CD4-positive, alpha-beta T cell treated with Interleukin-4 for 1 hour (primary cell): Measurements from ENCODE around the gene CMPK1.
"Not testable (repeated sequence)": the region's sequence is repeated elsewhere in the genome, so short reads cannot be mapped to it uniquely, and the experiment has no call there.

ENCODE experiments used
- DNase-seq, 2 donors: peaks; one replicate each; pipeline ENCODE4 v3.0.0-alpha.2; 2020 to 2022

Gene CMPK1, protein sequence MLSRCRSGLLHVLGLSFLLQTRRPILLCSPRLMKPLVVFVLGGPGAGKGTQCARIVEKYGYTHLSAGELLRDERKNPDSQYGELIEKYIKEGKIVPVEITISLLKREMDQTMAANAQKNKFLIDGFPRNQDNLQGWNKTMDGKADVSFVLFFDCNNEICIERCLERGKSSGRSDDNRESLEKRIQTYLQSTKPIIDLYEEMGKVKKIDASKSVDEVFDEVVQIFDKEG

DNA sequence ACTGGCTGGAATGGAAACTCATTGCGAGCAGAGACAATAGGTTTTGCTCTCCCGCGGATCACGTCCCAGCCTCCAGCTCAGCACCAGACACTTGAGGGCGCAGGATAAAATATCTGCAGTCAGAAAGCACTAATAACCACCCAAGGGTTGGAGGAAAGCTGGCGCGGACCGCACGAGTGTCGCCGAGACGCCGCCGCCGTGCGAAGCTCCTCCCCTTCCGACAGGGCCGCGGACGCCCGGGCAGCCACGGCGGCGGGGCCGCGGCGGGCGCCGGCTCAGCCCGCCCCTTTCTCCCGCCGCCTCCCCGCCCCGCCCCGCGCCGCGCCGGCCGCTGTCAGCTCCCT is at the start of gene CMPK1:
TSS of gene CMPK1 (plus strand) at position 213 of the 344 bp plus-strand sequence. CDS start 156 bp downstream, outside the sequence.
- peak; percentile 76 to 83 for DNase-seq

DNA sequence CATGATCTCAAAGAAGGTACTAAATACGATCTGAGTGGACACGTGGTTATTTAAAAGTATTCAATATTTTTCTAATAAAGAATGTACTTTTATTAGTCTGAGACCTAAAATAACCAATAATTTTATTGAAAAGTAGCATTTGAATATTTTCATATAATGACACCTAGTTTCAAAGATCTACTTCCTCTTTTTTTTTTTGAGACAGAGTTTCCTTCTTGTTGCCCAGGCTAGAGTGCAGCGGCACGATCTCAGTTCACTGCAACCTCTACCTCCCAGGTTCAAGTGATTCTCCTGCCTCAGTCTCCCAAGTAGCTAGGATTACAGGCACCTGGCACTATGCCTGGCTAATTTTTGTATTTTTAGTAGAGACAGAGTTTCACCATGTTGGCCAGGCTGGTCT is 45.5 kb upstream of the CMPK1 start:
- not testable (repeated sequence) for DNase-seq

DNA sequence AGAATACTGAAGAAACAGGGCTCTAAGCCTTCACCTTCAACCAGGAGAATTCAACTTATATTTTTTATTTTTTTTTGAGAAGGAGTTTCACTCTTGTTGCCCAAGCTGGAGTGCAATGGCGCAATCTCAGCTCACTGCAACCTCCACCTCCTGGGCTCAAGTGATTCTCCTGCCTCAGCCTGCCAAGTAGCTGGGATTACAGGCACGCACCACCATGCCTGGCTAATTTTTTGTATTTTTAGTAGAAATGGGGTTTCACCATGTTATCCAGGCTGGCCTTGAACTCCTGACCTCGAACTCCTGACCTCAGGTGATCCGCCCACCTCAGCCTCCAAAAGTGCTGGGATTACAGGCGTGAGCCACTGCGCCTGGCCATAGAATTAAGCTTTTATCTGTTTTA is 38.7 kb upstream of the CMPK1 start:
- not testable (repeated sequence) for DNase-seq

DNA sequence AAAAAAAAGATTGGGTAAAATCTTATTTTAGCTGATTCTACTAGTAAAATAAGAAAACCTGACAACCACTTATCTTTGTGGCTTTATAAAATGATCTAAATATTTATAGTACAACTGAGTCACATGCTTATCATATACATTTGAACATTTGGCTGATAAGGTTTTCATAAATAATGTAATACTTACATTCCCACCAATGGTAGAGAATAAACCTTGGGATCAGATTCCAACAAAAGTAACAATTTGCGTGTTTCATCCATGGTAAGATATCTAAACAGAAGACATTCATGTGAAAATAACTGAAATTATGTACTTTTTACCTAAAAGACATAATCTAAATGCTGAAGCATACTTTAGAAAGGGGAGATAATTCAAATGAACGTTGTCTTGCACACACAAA is 38.0 kb upstream of the CMPK1 start:
- no peak for DNase-seq

DNA sequence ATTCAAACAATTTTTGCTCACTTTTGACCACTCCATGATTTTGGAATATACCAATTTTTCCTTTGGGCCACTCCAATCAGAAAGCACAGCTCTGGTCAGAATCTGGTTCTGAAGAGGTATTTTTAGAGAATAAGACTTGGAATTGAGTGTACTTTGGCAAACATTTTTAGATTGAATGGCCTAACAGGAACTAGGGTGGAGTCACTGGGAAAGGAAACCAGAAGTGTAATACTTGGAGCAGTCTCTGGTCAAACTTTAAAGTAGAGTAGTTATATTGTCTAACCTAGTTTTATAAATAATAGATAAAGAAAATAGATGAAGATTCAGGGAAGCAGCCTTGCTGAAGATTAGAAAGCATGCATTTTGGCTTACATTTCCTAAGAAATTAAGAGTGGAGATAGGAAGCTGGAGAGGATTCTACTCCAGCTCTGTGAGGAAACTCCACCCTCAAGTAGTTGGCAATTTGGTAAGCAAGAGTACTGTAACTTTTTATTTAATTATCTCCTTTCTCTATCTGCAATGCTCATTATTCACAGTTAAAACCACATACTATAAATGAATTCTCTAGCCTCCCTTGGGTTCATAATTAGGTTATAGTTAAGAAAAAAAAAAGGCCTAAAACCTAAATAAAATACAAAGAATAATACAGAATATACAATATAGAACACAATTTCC is 35.4 kb upstream of the CMPK1 start:
- DNase-seq, result no peak

DNA sequence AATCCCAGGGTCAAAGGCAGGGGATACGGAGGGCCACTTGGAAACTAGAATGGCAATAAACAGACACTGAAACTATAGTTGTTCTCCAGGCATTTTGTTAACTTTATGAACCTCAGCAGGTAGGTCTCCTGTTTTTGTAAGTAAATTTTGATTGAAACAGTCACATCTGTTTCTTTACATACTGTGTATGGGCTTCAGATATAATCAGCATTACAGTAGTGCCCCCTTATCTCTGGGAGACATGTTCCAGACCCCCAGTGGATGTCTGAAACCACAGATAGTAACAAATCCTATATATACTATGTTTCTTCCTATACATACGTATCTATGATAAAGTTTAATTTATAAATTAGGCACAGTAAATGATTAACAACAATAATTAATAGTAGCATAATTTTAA is 31.1 kb upstream of the CMPK1 start:
- DNase-seq, result no peak

DNA sequence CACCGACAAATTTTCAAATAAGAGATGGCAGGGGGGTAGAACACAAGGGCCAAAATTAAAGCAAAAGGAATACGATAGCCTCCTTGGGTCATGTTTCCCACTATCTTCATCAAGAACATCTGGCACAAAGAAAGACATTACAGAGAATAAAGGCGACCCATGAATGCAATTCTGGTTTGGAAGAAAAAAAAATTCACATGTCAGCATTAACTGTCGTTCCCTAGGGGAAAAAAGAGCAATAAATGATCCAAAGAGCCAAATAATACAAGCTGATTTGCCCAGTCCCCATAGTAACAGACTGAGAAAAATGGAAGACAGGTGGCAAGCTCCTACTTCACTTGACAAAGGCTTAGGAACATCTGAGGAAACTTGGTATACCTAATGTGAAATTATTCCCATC is 24.2 kb upstream of the CMPK1 start:
- no peak for DNase-seq

DNA sequence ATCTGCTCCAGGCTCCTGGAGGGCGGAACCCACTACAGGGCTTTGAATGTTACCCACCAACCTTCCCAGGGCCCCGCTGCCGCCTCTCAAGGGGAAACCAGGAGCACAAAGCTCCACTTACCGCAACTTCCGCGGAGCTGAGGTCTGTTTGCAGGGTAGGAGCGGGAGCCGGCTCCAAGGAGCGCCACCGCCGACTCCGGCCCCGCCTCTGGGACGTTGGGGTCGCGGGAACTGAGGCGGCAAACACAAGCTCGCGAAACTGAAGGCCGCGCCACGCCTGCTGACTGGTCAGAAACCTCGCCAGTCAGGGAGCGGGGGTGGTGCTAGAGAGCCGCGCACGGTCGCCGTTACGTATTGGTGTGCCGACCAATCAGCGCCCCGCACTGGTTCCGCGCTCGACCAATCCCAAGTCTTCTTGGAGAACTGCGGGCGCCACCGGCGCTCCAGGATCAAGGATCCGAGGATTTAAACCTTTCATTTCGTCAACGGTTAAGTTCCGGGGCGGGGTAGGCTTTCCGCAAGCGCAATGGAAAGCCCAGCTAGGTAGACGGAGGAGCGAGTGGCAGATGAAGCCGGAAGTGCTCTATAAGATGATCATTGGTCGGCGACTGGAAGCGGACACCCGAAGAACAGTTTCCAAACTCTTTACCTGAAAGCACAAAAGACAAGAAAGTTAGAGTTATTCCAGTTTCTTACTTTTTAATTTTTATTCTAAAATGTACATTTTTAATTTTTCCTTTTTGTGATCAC is 19.5 kb upstream of the CMPK1 start, which contains the start of gene STIL:
TSS of gene STIL (minus strand) at position 233 of the 750 bp plus-strand sequence. CDS start 3,828 bp downstream, outside the sequence.
- DNase-seq, result peak; percentile 98

DNA sequence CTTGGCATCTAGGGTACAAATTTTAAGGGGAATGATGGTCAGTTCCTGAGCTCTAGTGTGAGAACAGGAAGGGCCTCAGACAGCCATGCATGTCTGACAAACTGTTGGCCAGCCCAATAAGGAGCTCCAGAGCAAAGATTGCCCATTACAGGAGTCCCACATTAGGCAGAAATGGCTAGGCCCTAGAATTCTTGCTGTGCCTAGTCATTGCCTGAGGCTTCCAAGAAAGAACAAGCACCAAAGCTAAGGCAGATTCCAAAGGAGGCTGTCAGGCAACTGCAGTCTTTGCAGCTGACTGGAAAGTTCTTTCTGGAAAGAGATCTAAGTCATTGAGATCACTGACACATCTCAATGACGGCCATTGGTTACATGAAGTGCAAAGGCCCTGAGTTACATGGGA is 15.7 kb upstream of the CMPK1 start:
- DNase-seq, result no peak

DNA sequence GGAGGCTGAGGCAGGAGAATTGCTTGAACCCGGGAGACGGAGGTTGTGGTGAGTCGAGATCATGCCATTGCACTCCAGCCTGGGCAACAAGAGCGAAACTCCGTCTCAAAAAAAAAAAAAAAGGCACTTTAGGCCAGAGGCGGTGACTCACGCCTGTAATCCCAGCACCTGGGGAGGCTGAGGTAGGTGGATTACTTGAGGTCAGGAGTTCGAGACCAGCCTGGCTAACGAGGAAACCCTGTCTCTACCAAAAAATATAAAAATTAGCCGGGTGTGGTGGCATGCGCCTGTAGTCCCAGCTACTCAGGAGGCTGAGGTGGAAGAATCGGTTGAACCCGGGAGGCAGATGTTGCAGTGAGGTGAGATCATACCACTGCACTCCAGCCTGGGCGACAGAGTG is 13.6 kb upstream of the CMPK1 start:
- DNase-seq, result not testable (repeated sequence)

DNA sequence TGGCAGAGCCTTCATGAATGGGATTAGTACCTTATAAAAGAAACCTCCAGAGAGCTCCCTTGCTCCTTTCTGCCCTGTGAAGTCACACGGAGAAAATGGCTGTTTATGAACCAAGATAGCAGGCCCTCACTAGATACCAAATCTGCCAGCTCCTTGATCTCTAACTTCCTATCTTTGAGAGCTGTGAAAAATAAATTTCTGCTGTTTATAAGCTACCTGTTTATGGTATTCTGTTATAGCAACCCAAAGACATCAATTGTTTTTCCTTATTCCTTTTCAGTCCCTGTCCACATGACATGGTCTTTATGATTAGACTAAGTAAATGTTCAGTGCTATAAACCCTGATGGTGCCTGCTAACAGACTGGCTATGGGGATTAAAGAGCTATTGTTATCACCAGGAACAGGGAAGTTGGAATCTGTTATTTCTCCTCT is 10.0 kb upstream of the CMPK1 start:
- DNase-seq, result no peak

DNA sequence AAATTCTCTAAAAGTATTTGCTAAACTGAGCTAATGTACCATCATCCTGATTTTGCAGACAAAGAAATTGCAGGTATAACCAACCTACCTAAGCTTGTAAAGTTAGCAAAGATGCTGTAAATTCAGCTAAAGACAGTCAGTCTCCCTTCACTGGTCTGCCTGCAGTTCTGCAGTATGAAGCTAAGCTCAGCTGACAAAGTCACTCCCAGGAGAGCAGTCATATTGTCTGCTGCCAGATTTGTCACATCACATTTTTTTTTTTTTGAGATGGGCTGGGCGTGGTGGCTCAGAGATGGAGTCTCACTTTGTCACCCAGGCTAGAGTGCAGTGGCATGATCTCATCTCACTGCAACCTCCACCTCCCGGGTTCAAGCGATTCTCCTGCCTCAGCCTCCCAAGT is 8.9 kb upstream of the CMPK1 start:
- DNase-seq, result no peak

DNA sequence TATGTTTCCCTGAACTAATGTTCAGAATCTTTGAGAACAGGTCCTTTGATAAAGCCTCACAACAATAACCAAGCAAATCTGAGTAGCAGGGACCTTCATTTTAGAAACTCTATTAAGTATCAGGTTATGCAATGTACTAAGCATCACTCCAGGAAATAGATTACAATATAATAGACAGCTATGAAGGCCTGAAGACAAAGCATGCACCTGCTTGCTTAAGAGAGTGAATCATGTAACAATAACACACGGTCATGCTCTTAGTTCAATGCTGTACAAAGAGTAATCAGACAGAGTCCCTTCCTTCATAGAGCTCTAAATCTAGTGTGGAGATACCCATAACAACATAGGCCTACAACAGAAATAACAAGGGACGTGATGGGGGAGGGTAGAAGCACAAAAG is 8.1 kb upstream of the CMPK1 start:
- DNase-seq, result no peak

DNA sequence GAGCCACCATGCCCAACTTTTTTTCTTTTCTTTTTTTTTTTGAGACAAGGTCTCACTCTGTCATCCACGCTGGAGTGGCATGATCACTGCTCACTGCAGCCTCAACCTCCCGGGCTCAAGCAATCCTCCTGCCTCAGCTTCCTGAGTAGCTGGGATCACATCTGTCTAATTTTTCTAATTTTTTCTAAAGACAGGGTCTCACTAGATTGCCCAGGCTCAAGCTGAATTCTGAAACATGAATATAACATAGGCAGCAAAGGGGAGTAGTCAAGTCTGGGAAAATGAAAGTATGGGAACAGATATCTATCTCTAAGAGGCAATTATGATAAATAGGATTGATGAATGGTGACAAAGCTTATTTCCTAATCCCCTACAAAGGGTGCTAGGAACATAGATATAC is 7.3 kb upstream of the CMPK1 start:
- no peak for DNase-seq

DNA sequence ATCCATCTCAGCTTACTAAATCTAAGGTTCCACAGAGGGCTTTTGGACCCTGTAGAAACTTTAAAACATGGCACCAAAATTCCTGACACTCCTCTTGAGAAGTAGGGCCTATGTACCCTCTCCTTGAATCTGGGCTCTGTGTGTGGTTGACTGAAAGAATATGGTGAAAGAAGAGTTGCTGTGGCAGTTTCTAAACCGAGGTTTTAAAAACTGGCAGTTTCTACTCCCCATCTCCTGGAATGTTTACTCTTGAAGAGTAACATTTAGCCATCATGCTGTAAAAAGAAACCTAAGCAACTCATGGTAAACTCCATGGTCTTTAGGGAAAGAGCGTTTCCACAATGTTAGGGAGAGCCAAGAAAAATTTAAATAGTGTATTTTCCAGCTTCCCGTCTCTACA is 4.6 kb upstream of the CMPK1 start:
- no peak for DNase-seq

DNA sequence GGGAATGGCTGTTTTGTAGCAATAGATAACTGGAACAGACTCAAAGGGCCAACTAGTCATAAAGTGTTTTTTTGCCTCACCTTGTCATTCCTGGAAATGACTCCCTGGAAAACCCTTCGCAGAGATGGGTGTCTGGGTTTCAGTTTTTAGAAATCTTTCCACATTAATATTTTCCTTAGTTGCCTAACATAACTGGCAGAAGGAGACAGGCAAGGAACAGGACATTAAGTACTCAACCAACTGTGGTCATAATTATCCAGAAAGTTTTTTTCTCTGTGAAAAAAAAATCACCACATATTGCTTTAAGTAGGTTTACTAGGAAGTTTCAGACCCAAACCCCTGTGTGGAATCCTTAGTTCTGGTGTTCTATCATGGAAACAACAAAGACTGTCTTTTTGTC is 3.4 kb upstream of the CMPK1 start:
- no peak for DNase-seq

DNA sequence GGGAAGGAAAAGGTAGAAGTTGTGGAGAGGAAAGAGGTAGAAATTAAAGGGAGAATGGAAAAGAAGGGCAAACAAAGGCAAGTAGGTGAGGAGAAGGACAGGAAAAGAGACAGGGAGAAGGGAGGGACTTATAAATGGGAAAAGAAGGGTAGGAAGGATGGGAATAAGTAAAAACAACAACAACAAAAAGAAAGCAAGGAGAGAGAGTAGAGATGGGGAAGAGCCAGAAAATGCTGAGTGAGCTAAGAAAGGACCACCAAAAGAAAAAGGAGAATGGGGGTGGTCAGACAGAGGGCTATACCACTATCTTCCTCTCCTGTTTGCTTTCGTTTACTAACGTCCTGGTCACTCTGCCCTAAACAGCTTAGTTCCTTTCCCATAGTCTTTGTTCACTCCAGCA is 1.7 kb upstream of the CMPK1 start:
- DNase-seq, result no peak

DNA sequence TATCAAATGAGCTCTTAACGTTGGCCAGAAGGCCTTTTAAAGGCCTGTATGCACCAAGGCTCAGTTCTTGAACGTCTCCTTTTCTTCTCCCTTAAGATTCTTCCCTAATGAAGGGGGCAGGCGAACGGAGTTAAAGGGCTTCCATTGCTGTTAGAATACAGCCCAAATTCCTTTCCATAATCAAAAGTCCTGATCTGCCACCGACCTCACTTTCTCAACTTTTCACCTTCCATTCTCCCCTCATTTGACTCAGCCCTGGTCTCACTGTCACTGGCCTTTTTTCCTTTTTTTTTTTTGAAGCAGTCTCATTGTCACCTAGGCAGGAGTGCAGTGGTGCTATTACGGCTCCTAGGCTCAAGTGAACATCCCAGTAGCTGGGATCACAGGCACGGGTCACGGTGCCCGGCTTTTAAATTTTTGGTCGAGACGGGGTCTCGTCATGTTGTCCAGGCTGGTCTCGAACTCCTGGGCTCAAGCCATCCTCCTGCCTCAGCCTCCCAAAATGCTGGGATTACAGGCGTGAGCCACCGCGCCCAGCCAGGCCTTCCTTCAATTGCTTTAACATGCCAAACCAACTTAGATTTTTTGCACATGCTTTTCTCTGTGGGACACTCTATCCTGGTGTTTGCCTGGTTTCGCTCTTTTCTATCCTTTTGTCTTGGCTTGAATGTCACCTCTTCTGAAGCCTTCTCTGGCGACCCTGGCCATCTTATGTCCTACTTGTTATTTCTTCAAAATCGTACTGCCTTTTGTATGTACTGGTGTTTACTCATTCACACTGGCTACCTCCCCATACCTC is 612 bp upstream of the CMPK1 start:
- no peak for DNase-seq

DNA sequence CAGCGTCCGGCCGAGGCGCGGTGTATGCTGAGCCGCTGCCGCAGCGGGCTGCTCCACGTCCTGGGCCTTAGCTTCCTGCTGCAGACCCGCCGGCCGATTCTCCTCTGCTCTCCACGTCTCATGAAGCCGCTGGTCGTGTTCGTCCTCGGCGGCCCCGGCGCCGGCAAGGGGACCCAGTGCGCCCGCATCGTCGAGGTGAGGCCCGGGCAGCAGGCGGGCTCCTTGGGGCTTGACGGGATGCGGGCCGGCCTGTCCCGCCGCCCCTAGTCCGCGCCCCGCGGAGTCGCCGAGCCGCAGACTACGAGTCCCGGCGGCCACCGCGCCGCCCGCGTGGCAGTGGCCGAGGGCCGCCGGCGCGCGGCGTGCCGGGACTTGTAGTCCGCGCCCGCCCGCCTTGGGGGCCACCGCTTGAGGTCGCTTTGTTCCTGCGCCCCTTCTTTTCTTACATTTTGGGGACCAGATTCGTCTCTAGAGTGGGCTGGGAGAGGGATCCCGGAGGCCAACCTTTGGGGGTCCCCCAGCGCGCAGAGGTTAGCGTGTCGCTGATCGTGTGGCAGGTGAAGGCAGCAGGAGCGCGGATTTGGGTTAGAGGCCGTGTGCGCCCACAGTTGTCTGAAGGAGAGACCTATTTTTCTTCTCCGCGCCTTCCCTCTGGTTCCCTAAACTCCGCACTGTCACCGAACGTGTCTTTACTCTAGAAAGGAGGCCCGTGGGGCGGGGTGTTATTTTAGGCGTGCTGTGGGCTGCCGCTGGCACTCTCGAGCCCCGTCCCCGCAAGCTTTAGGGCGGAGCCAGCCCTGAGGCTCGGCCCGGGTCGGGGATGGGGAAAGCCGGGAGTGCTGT is 553 bp downstream of the CMPK1 start:
- DNase-seq, result peak; percentile 63 to 72

DNA sequence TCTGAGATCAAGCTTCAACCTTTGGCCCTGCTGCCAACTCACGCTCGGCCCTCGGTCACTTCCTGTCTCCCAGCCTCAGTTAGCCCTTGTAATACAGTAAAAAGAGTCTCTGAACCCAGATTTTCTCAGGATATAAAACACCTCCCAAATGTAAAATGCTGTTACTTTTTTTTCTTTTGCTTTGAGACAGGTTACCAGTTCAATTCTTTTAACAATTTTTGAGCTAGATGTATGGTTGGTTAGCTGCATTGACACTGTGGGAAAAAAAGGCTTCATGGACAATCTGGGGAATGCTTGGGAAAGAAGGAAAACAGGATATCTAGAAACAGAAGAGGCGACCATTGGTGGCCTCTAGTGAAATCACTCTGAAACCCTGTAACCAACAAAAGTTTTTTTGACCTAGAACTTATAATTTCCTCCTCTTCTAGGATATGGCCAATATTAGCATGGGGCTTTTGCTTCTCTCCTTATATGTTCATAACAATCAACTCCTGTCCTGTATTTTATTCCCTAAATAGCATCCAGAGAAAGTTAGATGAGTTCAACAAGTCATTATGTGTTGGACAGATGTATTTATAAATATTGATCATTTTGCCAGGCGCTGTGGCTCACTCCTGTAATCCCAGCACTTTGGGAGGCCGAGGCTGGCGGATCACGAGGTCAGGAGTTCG is 1.3 kb downstream of the CMPK1 start:
- DNase-seq, result no peak

DNA sequence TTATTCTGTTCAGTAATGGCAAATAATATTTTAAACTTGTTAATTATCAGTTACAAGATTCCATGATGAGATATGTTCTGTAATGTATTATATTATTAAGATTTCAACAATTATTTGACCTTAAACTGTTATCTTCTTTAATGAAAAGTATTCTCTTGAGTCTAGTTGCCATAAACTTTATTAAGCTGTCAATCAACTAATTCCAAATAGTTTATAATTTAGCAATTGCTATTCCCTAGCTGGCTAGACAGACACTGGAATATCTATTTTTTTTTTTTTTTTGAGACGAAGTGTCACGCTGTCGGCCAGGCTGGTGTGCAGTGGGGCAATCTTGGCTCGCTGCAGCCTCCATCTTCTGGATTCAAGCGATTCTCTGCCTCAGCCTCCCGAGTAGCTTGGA is 3.8 kb downstream of the CMPK1 start:
- DNase-seq, result no peak
